IMR-90 (cell line): ENCODE results near the gene AGAP1. TPM values are rescaled to one million over a fixed set of nuclear protein-coding genes. Genes with fewer than 3 reads are reported as not detected.

Source experiments
- ATAC-seq: fragments of 200-7000 bp; cut with Tn5 transposase; 2 replicates; pipeline ENCODE4 v1.9.1; 2020; ENCODE audit warnings: low read depth, mild to moderate bottlenecking, moderate library complexity
- BruUV-seq: library from RNA; stranded (reverse); fragments of 400-500 nt; replicated peaks from 2 replicates; lab custom pipeline; 2021; lab: Mats Ljungman, UMichigan
- CTCF ChIA-PET: fragments of 300-600 bp; formaldehyde crosslinking; extraction: SDS; loops from one replicate; lab custom pipeline; 2021; ENCODE audit warnings: antibody characterized with exemption; lab: Yijun Ruan, JAX
- POLR2A ChIA-PET: fragments of 300-600 bp; sonication (Branson Sonifier 250); formaldehyde crosslinking; loops from one replicate; lab custom pipeline; 2022; ENCODE audit warnings: antibody characterized with exemption; ENCODE audit not compliant: unreplicated experiment; lab: Charles Lee
- DNase-seq: peaks from one replicate; pipeline ENCODE4 v3.0.0; 2013
- H2AFZ ChIP-seq: replicated peaks from 2 replicates; pipeline ENCODE3; 2013; ENCODE audit warnings: low read length, mild to moderate bottlenecking; ENCODE audit not compliant: poor library complexity
- H2AK5ac ChIP-seq: 2 replicates; pipeline ENCODE4 v1.6.1; 2013; ENCODE audit warnings: low read depth, low read length, inconsistent platforms
- H2AK9ac ChIP-seq: replicated peaks from 2 replicates; pipeline ENCODE3; 2013; ENCODE audit warnings: mild to moderate bottlenecking, low read depth, low read length, moderate library complexity; ENCODE audit not compliant: poor library complexity
- H2BK120ac ChIP-seq: 2 replicates; pipeline ENCODE4 v1.6.1; 2013; ENCODE audit warnings: low read depth, low read length, inconsistent platforms
- H2BK15ac ChIP-seq: 3 replicates; pipeline ENCODE4 v1.6.1; 2013; ENCODE audit warnings: low read depth, low read length, inconsistent platforms
- H2BK20ac ChIP-seq: 2 replicates; pipeline ENCODE4 v1.6.1; 2013; ENCODE audit warnings: low read depth, mild to moderate bottlenecking, inconsistent platforms, low read length, moderate library complexity
- H2BK5ac ChIP-seq: 2 replicates; pipeline ENCODE4 v1.6.1; 2013; ENCODE audit warnings: mild to moderate bottlenecking, low read depth, low read length, inconsistent platforms; ENCODE audit not compliant: poor library complexity, severe bottlenecking
- H3K14ac ChIP-seq: replicated peaks from 2 replicates; pipeline ENCODE4 v1.6.1; 2013; ENCODE audit warnings: low read depth, low read length, inconsistent platforms
- H3K18ac ChIP-seq: 2 replicates; pipeline ENCODE4 v1.6.1; 2013; ENCODE audit warnings: low read depth, low read length, control low read depth
- H3K23ac ChIP-seq: 2 replicates; pipeline ENCODE4 v1.6.1; 2013; ENCODE audit warnings: low read depth, low read length, inconsistent platforms
- H3K27ac ChIP-seq: 2 replicates; pipeline ENCODE4 v1.5.1; 2013; ENCODE audit warnings: mild to moderate bottlenecking, control low read depth, low read length; ENCODE audit not compliant: insufficient read depth
- H3K27me3 ChIP-seq: 2 replicates; pipeline ENCODE4 v1.6.1; 2013; ENCODE audit warnings: low read length; ENCODE audit not compliant: control insufficient read depth, insufficient read depth
- H3K36me3 ChIP-seq: 2 replicates; pipeline ENCODE4 v1.6.1; 2013; ENCODE audit warnings: low read length, mixed read lengths; ENCODE audit not compliant: control insufficient read depth, insufficient read depth
- H3K4ac ChIP-seq: 2 replicates; pipeline ENCODE4 v1.6.1; 2013; ENCODE audit warnings: low read depth, low read length, inconsistent platforms
- H3K4me1 ChIP-seq: 2 replicates; pipeline ENCODE4 v1.6.1; 2013; ENCODE audit warnings: low read length, mixed read lengths; ENCODE audit not compliant: control insufficient read depth, insufficient read depth
- H3K4me2 ChIP-seq: 2 replicates; pipeline ENCODE4 v1.6.1; 2013; ENCODE audit warnings: low read depth, mild to moderate bottlenecking, control low read depth, low read length, moderate library complexity
- H3K4me3 ChIP-seq: 2 replicates; pipeline ENCODE4 v1.5.1; 2013; ENCODE audit warnings: low read depth, mild to moderate bottlenecking, control low read depth, low read length, moderate library complexity; ENCODE audit not compliant: insufficient read depth
- H3K56ac ChIP-seq: 2 replicates; pipeline ENCODE4 v1.6.1; 2013; ENCODE audit warnings: low read length, inconsistent platforms; ENCODE audit not compliant: insufficient read depth; ENCODE audit errors: extremely low read depth
- H3K79me1 ChIP-seq, 2 experiments: 2 replicates each; pipeline ENCODE4 v1.6.1; 2013; ENCODE audit warnings: low read length in 2 of 2, inconsistent platforms in 1 of 2, low read depth in 1 of 2
- H3K9ac ChIP-seq: 2 replicates; pipeline ENCODE4 v1.6.1; 2013; ENCODE audit warnings: low read depth, low read length, control low read depth
- H3K9me1 ChIP-seq: 2 replicates; pipeline ENCODE4 v1.6.1; 2013; ENCODE audit warnings: low read length, inconsistent platforms; ENCODE audit not compliant: insufficient read depth
- H3K9me3 ChIP-seq: 2 replicates; pipeline ENCODE4 v1.6.1; 2013; ENCODE audit warnings: low read length; ENCODE audit not compliant: control insufficient read depth, insufficient read depth
- H4K20me1 ChIP-seq: 2 replicates; pipeline ENCODE4 v1.6.1; 2013; ENCODE audit warnings: low read length, inconsistent platforms; ENCODE audit not compliant: insufficient read depth
- H4K5ac ChIP-seq: 2 replicates; pipeline ENCODE4 v1.6.1; 2013; ENCODE audit warnings: mild to moderate bottlenecking, low read depth, low read length, control low read depth
- H4K8ac ChIP-seq, 2 experiments: 2 replicates each; pipeline ENCODE4 v1.6.1; 2013; ENCODE audit warnings: low read depth in 2 of 2, low read length in 2 of 2, control low read depth in 1 of 2, inconsistent platforms in 1 of 2
- H4K91ac ChIP-seq: 2 replicates; pipeline ENCODE4 v1.6.1; 2013; ENCODE audit warnings: low read depth, low read length, inconsistent platforms; ENCODE audit not compliant: insufficient read depth
- CHD1 ChIP-seq: IDR thresholded peaks from 2 replicates; pipeline ENCODE4 v1.6.1; 2012; ENCODE audit warnings: low read depth, low read length, improper control_type of control experiment
- CTCF ChIP-seq: conservative IDR thresholded peaks from 2 replicates; pipeline ENCODE4 v1.5.1; 2012; ENCODE audit warnings: mild to moderate bottlenecking, low read depth, low read length, improper control_type of control experiment
- FOS ChIP-seq: fragments of 150-350 bp; IDR thresholded peaks from 2 replicates; pipeline ENCODE4 v1.6.1; 2016; ENCODE audit warnings: low read depth, low read length
- MAZ ChIP-seq: IDR thresholded peaks from 2 replicates; pipeline ENCODE4 v1.6.1; 2012; ENCODE audit warnings: low read depth, mild to moderate bottlenecking, low read length, improper control_type of control experiment, moderate library complexity, borderline replicate concordance
- POLR2A ChIP-seq: IDR thresholded peaks from 2 replicates; pipeline ENCODE4 v1.6.1; 2012; ENCODE audit warnings: mild to moderate bottlenecking, low read depth, low read length
- RFX5 ChIP-seq: IDR thresholded peaks from 2 replicates; pipeline ENCODE4 v1.8.0; 2012; ENCODE audit warnings: low read depth, mild to moderate bottlenecking, low read length, moderate library complexity
- WGBS, 2 experiments: methylation state at CpG; one replicate each; pipeline versions ENCODE4 v1.1.5 to v1.1.7; 2013; ENCODE audit warnings: missing lambda C conversion rate in 2 of 2; ENCODE audit not compliant: insufficient read length in 1 of 2; ENCODE audit errors: extremely low coverage in 2 of 2; 5-methylcytosine and 5-hydroxymethylcytosine counted together
- dilution Hi-C: fragments of 300-500 bp; cut with HindIII; formaldehyde crosslinking; loops from one replicate; pipeline ENCODE4 v1.14.3; 2018; ENCODE audit warnings: low sequenced_read_pairs; ENCODE audit not compliant: unreplicated experiment
- in situ Hi-C: fragments of 300-500 bp; cut with MboI; formaldehyde crosslinking; loops from 3 replicates; pipeline ENCODE4 v1.14.3; 2019; ENCODE audit warnings: low sequenced_read_pairs, inconsistent platforms, mixed read lengths
- intact Hi-C: fragments of 100-400 bp; cut with micrococcal nuclease; formaldehyde crosslinking; loops from 2 replicates; pipeline ENCODE4 v1.10.0; 2022
- polyA plus RNA-seq, 3 experiments: library from polyadenylated mRNA; depleted of rRNA; stranded (reverse); fragments of >200 nt; gene quantifications; 2 replicates each; pipeline ENCODE4 v1.2.3, GENCODE V29; 2012; ENCODE audit warnings: low replicate concordance in 1 of 3
- total RNA-seq: library from RNA; depleted of rRNA; stranded (reverse); fragments of >200 nt; gene quantifications from 2 replicates; pipeline ENCODE4 v1.2.3, GENCODE V29; 2012

AGAP1 gene
- total and polyA plus RNA-seq, 2 of the 4 experiments (the other 2 are of a cell fraction): 15.1 to 16.4 TPM

GRCh38 chr2:236176951-236177350 lies 683.1 kb downstream of the AGAP1 start:
- Histone ChIP-seq H2BK5ac (no peak overlapping the region), H3K9me1 (no peaks in the 10 kb centered on the region), H4K8ac (no peak overlapping the region), H2AK5ac (no peak overlapping the region), H4K20me1 (no peaks in the 10 kb centered on the region), H3K4me1 (peaks cover 6% of the 10 kb centered on the region), H2BK120ac (no peak overlapping the region), H2BK15ac (no peak overlapping the region), H3K79me1 (no peaks in the 10 kb centered on the region), H3K14ac (no peak overlapping the region), H4K91ac (no peak overlapping the region), H3K23ac (no peak overlapping the region), H3K36me3 (no peaks in the 10 kb centered on the region), H3K27ac (no peak overlapping the region), H3K9me3 (no peaks in the 10 kb centered on the region), H3K4me2 (no peak overlapping the region), H3K18ac (no peak overlapping the region), H4K5ac (no peak overlapping the region), H2AK9ac (no peak overlapping the region), H3K56ac (no peak overlapping the region), H2BK20ac (no peak overlapping the region), H3K27me3 (peaks cover 37% of the 10 kb centered on the region), H2AFZ (no peak overlapping the region), H3K9ac (no peak overlapping the region), H3K4me3 (no peak overlapping the region), H3K4ac (no peak overlapping the region)
- no TSS peak for BruUV-seq
- DNase-seq (no peak), ATAC-seq (no peak)
- TF ChIP-seq RFX5 (no peak), MAZ (no peak), POLR2A (no peak), FOS (no peak), CTCF (no peak), CHD1 (no peak)
- in situ Hi-C loops (loop anchor here (5.0 kb wide), 1 partner anchor 410 kb away; no protein-coding TSS in a partner anchor), dilution Hi-C loops (loop anchor here (25.0 kb wide), 1 partner anchor 390 kb away; no protein-coding TSS in a partner anchor), intact Hi-C loops (loop anchor here (1.0 to 10.0 kb wide), 2 partner anchors 232 to 374 kb away; no protein-coding TSS in a partner anchor)
- POLR2A ChIA-PET: no interaction called here
- CTCF ChIA-PET: no interaction called here
- WGBS, 2 experiments: 34% methylated on average over 4 of the region's 21 CpGs; no CpG with 5 or more reads in 1 of the 2 experiments
